OCI-LY3 (cell line): ENCODE results near the gene TEX48.

Source experiments
- CTCF ChIP-seq: fragments of 200-600, 300-600 bp; sonication (generic); IDR thresholded peaks from 2 replicates; pipeline ENCODE4 v1.5.1; 2014; ENCODE audit warnings: antibody characterized with exemption, low read length, low read depth
- EZH2phosphoT487 ChIP-seq: fragments of 200-600 bp; shearing (Covaris generic); IDR thresholded peaks from 2 replicates; pipeline ENCODE4 v1.6.1; 2018; ENCODE audit warnings: antibody characterized with exemption, mixed run types, low read depth

GRCh38 chr9:114677418-114677817 lies 4.6 kb downstream of the TEX48 start:
- TF ChIP-seq CTCF (no peak), EZH2phosphoT487 (no peak)
